ENCODE data around the gene SUCO.
"Not testable (repeated sequence)": the region's sequence is repeated elsewhere in the genome, so short reads cannot be mapped to it uniquely, and the experiment has no call there.

The SUCO gene

DNA sequence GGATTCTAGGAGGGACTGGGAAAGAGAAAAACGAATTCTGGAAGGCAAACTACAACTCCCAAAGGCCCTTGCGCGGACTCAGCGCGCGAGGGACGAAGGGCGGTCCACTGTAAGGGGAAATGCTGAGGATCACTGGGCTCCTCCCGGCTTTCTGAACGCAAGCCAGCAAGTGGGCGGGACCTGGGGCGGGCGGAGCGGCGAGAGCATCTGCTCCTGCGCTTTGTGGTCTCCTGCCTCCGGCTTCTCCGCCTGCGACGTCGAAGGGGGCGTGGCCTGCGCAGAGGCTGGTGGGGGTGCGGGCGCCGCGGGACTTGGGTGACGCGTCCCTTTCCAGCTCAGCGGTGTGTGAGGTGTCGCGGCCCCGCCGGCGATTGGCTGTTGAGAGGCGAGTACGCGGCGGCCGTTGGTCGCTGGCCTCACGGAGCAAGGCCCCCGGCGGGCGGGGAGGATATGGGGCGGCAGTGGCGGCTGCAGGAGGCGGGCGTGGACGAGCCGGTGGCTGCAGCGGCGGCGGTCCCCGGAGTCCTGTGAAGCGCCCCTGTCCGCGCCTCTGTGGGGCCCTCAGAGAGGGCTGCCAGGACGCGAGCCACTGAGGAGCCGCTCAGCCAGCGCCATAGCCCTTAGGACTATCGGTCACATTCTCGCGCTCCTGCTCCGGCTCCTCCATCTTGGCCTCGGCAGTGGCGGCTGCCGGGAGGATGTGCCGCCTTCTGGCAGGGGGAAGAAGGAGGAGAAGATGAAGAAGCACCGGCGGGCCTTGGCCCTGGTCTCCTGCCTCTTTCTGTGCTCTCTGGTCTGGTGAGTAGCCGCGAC is at the start of gene SUCO:
SUCO (plus strand) TSS at position 451 of the 813 bp plus-strand sequence; CDS start at position 737, 286 bp downstream.
- DNase-seq = peak; percentile 100

- DNase-seq = no peak
These were observed 49.5 kb upstream of the SUCO start for GRCh38 chr1:172483448-172483847.

GRCh38 chr1:172484252-172484651 is 48.7 kb upstream of the SUCO start:
- no peak for DNase-seq

DNA sequence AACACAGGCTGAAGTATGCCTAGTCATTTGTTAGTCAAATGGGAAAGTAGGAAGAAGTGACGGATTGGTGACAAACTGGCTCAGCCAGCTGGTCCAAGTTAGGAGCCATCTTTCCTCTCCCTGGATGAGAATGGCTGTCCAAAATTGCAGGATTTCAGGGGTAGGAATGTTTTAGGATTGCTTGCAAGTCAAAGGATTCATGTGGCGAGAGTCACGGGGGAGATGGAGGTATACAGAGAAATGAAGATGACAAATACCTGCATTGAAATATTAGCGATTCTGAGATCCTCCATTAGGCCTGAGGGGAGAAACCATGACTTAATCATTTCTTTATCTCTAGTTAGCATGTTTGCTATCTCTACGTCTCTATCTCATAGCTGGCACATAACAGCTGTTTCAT is 47.3 kb upstream of the SUCO start:
- no peak for DNase-seq

- no peak for DNase-seq
These were observed 46.0 kb upstream of the SUCO start for GRCh38 chr1:172486805-172487454.

- DNase-seq = peak; percentile 23
These were observed 45.4 kb upstream of the SUCO start for GRCh38 chr1:172487550-172487949.

DNA sequence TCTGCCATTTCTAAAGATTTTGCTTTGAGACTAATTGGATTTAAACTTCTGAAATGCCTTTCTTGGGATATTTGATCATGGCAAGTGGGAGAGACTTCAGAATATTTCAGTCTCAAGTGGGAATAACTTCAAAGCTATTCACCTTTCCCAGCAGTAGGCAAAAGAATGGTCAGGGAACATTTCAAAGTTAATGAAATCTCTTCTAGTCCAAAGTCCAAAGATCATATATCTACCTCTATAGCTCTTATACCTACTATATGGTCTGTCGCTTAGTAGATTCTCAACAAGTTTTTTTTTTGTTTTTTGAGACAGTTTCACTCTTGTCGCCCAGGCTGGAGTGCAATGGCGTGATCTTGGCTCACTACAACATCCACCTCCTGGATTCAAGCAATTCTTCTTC is 44.6 kb upstream of the SUCO start:
- DNase-seq = no peak

DNA sequence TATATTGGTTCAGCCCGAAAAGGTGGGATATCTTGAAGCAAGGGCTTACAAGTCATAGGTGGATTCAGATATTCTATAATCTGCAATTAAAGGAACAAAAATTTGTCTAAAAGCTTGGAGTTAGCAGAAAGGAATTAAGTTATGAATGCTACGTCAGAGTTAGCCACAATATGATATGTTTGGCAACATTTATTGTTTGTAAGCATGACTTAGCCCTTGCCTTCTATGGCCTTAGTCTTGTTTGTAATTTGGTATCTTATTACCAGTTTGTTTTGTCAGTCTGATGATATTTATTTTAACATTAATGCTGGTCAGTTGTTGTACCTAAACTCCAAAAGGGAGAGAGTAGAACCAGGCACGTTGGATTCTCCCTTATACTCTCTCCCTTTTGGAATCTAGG is 43.1 kb upstream of the SUCO start:
- no peak for DNase-seq

GRCh38 chr1:172492421-172492820 is 40.5 kb upstream of the SUCO start:
- no peak for DNase-seq

- DNase-seq = no peak
These were observed 38.8 kb upstream of the SUCO start for GRCh38 chr1:172494166-172494565.

DNA sequence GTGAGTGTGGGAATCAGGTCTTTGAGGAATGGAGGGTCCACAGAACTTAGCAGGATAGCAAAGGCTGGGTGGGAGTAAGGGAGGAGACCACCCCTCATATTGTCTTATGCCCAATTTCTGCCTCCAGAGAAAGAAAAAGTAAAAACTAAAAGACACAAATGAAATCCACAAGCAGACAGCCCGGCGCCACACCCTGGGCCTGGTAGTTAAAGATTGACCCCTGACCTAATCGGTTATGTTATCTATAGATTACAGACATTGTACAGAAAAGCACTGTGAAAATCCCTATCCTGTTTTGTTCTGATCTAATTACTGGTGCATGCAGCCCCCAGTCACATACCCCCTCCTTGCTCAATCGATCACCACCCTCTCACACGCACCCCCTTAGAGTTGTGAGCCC is 36.8 kb upstream of the SUCO start:
- not testable (repeated sequence) for DNase-seq

- no peak for DNase-seq
These were observed 36.3 kb upstream of the SUCO start for GRCh38 chr1:172496678-172497077.

- DNase-seq = no peak
These were observed 35.7 kb upstream of the SUCO start for GRCh38 chr1:172497230-172497629.

- no peak for DNase-seq
These were observed 34.1 kb upstream of the SUCO start for GRCh38 chr1:172498857-172499256.

GRCh38 chr1:172499636-172500141 is 33.3 kb upstream of the SUCO start:
- no peak for DNase-seq

DNA sequence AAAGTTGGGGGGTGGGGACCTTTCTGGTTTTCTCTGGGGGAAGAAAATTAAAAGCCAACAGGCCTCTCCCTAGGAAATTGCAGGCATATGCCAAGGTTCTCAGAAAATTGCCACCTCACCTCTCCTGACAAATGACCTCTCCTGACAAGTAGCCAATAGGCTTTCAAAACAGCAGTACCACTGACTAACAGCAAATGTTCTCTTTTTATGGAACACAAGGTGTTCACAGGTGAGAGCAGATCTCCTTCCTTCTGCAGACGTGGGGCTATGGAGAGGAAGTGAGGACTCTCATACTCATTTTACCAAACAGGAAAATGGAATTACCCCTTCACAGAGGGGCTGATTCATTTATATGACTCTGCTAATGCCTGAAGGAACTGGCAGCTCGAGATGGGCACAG is 32.7 kb upstream of the SUCO start:
- no peak for DNase-seq

GRCh38 chr1:172507741-172508140 is 25.2 kb upstream of the SUCO start:
- DNase-seq = no peak

- DNase-seq = no peak
These were observed 22.5 kb upstream of the SUCO start for GRCh38 chr1:172510479-172510878.

- no peak for DNase-seq
These were observed 20.4 kb upstream of the SUCO start for GRCh38 chr1:172512591-172512990.

- no peak for DNase-seq
These were observed 19.5 kb upstream of the SUCO start for GRCh38 chr1:172513479-172513878.

GRCh38 chr1:172514108-172514507 is 18.8 kb upstream of the SUCO start:
- DNase-seq = no peak

- DNase-seq = no peak
These were observed 17.5 kb upstream of the SUCO start for GRCh38 chr1:172515436-172515835.

DNA sequence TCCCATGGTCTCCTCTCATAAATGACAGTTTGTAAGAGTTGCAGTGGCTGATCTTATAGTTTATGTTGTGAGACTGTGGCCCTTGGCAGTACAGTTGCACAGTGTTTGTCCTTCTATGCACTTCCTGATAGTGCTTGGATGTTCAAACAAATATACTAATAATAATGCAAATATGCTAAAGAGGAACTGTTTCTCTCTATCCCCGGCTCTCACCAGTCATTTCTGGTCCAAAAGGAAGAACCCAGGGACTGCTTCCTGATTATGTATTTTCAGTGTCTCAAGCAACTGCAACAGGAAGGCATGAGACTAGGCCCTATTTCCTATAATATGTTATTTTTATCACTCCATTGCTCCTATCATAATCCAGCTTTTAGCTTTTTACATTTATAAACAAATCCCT is 17.0 kb upstream of the SUCO start:
- peak; percentile 33 for DNase-seq

DNA sequence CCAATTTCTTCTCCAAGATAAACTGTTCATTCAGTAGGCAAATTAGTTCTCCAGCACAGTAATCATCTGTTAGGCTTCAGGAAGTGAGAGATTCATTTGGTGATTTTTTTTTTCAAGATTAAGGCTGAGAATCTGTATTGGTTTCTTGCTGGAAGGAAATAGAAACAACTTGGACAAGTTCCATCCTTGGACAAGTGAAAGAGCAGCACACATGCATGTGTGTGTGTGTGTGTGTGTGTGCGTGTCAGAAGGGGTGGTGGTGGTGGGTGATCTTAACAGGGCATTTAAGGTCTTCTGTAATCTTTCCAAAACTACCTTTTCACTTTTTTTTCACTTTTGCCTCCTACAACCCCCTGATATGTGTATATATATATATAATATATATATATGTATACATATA is 15.9 kb upstream of the SUCO start:
- no peak for DNase-seq
